ENCODE measurements around the gene AKAP12. TPM values are rescaled to one million over a fixed set of nuclear protein-coding genes. Genes with fewer than 3 reads are reported as not detected.

The AKAP12 gene
- total RNA-seq, 1 donor from 2014 or later: 53.9 TPM

DNA sequence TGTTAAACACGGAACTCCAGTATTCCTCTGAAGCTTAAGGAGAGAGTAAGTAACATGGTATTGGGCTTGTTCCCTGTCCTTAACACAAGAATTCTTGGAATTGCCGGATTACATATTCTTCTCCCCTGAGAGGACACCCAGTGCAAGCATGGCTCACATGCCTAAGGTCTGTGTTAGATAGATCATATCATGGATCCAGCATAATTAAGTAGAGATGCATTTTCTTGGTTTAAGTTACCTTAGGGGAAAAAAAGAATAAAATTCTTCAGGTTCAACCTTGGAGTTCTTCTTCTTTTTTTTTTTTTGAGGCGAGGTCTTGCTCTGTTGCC, 53.9 kb downstream of the AKAP12 start:
- Histone ChIP-seq H3K27me3 (no peaks in the 10 kb centered on the region), H3K4me3 (no peak overlapping the region), H3K4me1 (peaks cover 0 to 7% of the 10 kb centered on the region in 2 donors), H3K36me3 (no peaks in the 10 kb centered on the region), H3K9me3 (no peaks in the 10 kb centered on the region), H3K27ac (no peak overlapping the region)
- TF ChIP-seq, protein P1, sequence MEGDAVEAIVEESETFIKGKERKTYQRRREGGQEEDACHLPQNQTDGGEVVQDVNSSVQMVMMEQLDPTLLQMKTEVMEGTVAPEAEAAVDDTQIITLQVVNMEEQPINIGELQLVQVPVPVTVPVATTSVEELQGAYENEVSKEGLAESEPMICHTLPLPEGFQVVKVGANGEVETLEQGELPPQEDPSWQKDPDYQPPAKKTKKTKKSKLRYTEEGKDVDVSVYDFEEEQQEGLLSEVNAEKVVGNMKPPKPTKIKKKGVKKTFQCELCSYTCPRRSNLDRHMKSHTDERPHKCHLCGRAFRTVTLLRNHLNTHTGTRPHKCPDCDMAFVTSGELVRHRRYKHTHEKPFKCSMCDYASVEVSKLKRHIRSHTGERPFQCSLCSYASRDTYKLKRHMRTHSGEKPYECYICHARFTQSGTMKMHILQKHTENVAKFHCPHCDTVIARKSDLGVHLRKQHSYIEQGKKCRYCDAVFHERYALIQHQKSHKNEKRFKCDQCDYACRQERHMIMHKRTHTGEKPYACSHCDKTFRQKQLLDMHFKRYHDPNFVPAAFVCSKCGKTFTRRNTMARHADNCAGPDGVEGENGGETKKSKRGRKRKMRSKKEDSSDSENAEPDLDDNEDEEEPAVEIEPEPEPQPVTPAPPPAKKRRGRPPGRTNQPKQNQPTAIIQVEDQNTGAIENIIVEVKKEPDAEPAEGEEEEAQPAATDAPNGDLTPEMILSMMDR (IDR thresholded peaks at IDR 0.05): no peak
- intact Hi-C loops (cut with DNase I): loop anchor here (10.0 kb wide), 1 partner anchor 811 kb away; no protein-coding TSS in a partner anchor
- DNase-seq (ENCODE audit: low spot score in 2 of 2): no peak

DNA sequence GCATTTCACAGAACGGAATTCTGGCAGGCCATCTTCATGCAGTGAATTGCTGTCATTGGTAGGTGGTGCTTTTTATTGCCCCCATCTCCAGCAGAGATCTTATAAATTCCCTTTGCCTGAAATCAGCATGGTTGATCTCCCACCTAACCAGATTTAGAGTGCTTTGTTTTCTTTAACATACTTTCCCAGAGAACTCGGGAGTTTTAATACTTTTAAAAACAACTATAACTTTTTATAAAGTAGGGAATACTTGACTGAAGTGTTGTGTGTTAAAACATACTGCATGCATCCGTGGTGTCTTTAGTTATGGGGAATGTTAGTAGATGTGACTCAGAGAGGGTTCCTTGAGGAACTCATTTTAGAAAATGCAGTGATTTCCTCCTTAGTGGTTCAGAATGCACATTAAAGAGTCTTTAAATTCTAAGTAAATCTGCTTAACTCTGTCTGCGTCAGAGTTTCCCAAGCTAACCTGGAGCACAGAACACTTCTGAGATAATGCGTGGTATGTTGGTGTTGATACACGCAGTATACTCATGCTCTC, 54.9 kb downstream of the AKAP12 start:
- TF ChIP-seq, protein P1 (IDR thresholded peaks at IDR 0.05): no peak
- no peak overlapping the region for H3K4me3 ChIP-seq
- H3K4me1 ChIP-seq: peaks cover 0 to 7% of the 10 kb centered on the region in 2 donors
- no peaks in the 10 kb centered on the region for H3K9me3 ChIP-seq
- H3K27ac ChIP-seq: no peak overlapping the region
- no peak for DNase-seq (ENCODE audit: low spot score in 2 of 2)
- intact Hi-C loops (cut with DNase I): loop anchor here (10.0 kb wide), 1 partner anchor 810 kb away; no protein-coding TSS in a partner anchor
- H3K27me3 ChIP-seq: no peaks in the 10 kb centered on the region
- H3K36me3 ChIP-seq: no peaks in the 10 kb centered on the region

DNA sequence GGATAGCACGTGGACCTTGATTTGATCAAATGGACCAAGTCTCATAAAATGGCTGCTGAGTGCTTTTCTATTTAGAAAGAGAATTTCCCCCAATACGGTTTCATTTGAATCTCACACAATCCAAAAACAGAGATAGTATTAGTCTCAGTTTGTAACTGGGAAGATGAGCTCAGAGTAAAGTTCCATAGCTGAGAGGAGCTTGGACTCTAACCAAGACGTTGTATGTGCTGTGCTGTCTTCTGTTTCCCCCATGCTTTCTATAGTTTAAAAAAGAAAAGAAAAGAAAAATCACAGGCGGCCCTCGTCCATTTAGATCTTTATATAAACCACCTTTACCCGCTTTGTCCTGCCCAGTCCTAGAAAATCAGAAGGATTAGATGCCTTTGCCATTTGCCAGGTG, 58.1 kb downstream of the AKAP12 start:
- intact Hi-C loops (cut with DNase I): loop anchor here (10.0 kb wide), 1 partner anchor 807 kb away; no protein-coding TSS in a partner anchor
- Histone ChIP-seq H3K27me3 (no peaks in the 10 kb centered on the region), H3K36me3 (peaks cover 0 to 3% of the 10 kb centered on the region in 2 donors), H3K27ac (no peak overlapping the region), H3K9me3 (no peaks in the 10 kb centered on the region), H3K4me3 (no peak overlapping the region), H3K4me1 (peaks cover 0 to 7% of the 10 kb centered on the region in 2 donors)
- TF ChIP-seq, protein P1 (IDR thresholded peaks at IDR 0.05): no peak
- no peak for DNase-seq (ENCODE audit: low spot score in 2 of 2)

DNA sequence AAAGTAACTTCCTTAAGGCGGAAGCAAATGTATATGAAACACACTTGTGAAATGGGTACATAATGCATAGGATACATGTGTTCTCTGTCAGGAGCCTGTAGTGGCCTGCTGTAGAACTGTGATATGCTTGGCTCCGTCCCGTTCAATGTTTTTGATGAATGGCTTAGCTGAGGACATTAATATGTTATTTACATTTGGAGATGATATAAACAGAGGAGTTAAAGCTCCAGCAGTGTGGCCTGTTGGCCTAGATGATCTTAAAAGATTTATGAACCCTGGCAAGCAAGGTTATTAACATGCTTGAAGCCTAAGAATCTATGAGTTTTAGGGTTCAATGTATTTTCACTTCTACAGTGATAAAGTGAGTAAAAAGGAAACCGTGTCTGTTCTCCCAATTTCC, 59.2 kb downstream of the AKAP12 start:
- no peaks in the 10 kb centered on the region for H3K27me3 ChIP-seq
- no peak overlapping the region for H3K27ac ChIP-seq
- no peak overlapping the region for H3K4me3 ChIP-seq
- peaks cover 0 to 3% of the 10 kb centered on the region in 2 donors for H3K36me3 ChIP-seq
- no peaks in the 10 kb centered on the region for H3K9me3 ChIP-seq
- DNase-seq (ENCODE audit: low spot score in 2 of 2): no peak
- TF ChIP-seq, protein P1 (IDR thresholded peaks at IDR 0.05): no peak
- intact Hi-C loops (cut with DNase I): loop anchor here (10.0 kb wide), 1 partner anchor 806 kb away; no protein-coding TSS in a partner anchor
- H3K4me1 ChIP-seq: peaks cover 0 to 7% of the 10 kb centered on the region in 2 donors

DNA sequence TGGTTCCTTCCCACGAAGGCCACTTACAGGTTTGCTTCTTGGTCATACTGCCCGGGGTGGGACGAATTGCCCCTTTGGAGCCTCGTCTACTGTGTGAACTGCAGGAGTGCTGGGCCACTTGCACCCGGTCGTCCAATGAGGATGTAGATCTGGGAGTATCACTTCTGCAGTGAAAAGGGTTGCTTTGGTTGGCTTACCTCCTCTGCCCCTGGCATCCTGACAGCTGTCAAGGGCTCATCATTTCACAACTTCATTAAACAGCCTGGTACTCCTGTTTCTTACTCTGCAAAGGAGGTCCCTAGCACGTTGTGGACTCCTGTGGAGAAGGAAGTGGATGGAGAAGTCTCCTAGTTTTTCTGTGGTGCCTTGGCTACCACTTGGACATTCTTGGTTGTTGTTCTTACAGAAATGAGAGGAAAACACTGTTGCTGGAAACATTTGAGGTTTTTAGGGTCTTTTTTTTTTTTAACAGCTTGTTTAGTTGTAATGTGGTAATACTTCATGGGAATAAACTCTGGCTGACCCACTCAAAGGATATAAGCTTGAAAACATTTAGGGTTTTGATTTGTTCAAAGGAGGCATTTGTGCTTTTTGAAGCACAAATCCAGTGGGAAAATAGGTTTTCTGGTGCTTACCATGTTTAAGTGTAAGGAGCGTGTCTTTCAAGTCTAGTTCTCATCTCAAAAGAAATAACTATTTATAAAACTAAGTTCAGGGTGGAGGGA, 60.7 kb downstream of the AKAP12 start:
- TF ChIP-seq, protein P1 (IDR thresholded peaks at IDR 0.05): no peak
- Histone ChIP-seq H3K4me1 (no peaks in the 10 kb centered on the region), H3K9me3 (no peaks in the 10 kb centered on the region), H3K4me3 (no peak overlapping the region), H3K36me3 (peaks cover 0 to 3% of the 10 kb centered on the region in 2 donors), H3K27ac (no peak overlapping the region), H3K27me3 (no peaks in the 10 kb centered on the region)
- no peak for DNase-seq (ENCODE audit: low spot score in 2 of 2)
- intact Hi-C loops (cut with DNase I): no loop called here
